NCI-H128 (cell line): ENCODE measurements around the gene PDE10A.
"Not testable (repeated sequence)": the region's sequence is repeated elsewhere in the genome, so short reads cannot be mapped to it uniquely, and the experiment has no call there.

Experiments used
- DNase-seq: peaks from one replicate; lab custom pipeline; 2025; ENCODE audit not compliant: unreplicated experiment; lab: John Stamatoyannopoulos, UW

The PDE10A gene

GRCh38 chr6:165486183-165487137 lies 176.6 kb downstream of the PDE10A start:
- no peak for DNase-seq

DNA sequence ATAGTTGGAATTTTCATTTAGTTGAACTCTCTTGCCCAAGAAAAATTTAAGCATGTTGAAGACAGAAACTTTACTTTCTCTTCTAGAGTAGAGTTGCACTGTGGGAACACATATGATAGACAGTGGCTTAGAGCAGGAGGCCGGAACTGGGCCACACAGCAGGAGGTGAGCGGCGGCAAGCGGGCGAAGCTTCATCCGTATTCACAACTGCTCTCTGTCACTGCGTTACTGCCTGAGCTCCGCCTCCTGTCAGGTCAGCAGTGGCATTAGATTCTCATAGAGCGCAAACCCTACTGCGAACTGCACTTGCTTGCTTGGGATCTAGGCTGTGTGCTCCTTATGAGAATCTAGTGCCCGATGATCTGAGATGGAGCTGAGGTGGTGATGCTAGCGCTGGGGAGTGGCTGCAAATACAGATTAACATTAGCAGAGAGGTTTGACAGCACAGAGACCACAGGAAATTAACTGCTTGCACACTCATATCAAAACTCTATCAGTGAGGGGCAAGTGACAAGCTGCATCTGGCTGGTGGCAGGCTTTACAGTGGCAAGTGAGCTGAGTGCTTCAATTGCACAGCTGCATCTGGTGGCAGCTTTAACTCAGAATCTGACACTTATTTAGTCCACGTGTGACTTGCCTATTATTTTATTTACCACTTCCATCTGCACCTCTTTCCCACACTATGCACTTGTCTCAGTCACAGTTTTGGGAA lies 178.7 kb downstream of the PDE10A start:
- DNase-seq = no peak

- no peak for DNase-seq
These were observed 181.1 kb downstream of the PDE10A start for GRCh38 chr6:165481921-165482320.

GRCh38 chr6:165480916-165481315 lies 182.1 kb downstream of the PDE10A start:
- DNase-seq = no peak

DNA sequence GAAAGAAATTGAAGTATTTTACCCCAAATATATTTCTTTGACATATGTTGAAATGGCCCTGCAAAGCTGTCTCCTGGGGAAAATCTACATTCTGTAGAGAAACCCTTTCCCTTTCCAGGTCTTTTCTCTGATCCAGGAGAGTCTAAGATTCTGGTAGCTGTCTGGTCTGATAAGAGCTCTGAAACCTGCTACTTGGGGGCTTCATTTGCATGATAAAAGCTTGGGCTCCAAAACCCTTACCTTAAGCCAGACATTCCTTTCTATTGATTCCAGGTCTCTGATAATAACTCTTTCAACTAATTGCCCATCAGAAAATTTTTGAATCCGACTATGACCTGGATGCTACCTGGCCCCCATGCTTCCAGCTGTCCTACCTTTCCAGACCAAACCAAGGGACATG lies 184.5 kb downstream of the PDE10A start:
- DNase-seq = no peak

DNA sequence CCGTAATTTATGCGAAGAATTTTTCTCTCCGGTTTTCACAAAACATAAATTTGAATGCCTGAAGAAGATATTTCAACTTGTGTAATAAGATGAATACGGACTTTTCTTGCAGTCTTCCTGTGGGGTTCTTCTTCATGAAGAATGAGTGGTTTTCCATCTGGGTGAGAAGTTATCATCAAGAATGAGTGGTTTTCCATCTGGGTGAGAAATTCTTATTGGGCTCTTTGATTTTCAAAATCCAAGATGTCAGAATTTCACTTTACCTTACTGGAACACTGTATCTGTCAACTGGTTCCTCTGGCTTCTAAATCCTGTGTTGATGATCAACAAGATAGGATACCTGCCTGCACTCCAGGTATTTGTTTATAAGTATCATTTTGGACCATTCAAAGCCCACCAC lies 193.6 kb downstream of the PDE10A start:
- no peak for DNase-seq

- DNase-seq = no peak
These were observed 194.5 kb downstream of the PDE10A start for GRCh38 chr6:165468340-165469235.

- DNase-seq = not testable (repeated sequence)
These were observed 199.5 kb downstream of the PDE10A start for GRCh38 chr6:165463499-165463898.

- DNase-seq = not testable (repeated sequence)
These were observed 203.3 kb downstream of the PDE10A start for GRCh38 chr6:165459605-165460301.

DNA sequence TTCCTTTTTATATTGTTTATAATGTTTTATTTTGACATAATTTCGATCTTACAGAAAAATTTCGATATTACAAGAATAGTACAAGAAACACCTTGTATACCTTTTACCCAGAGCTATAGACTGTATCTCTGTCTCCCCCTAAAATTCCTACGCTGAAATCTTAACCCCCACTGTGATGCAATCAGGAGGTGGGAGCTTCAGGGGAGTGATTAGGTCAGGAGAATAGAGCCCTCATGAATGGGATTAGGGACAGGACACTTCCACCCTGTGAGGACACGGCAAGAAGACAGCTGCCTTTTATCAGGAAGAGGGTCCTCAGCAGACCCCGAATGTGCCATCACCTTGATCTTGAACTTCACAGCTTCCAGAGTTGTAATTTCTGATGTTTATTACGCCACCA lies 204.9 kb downstream of the PDE10A start:
- DNase-seq = no peak

- DNase-seq = no peak
These were observed 206.8 kb downstream of the PDE10A start for GRCh38 chr6:165456286-165456685.

GRCh38 chr6:165455488-165455887 lies 207.6 kb downstream of the PDE10A start:
- no peak for DNase-seq

DNA sequence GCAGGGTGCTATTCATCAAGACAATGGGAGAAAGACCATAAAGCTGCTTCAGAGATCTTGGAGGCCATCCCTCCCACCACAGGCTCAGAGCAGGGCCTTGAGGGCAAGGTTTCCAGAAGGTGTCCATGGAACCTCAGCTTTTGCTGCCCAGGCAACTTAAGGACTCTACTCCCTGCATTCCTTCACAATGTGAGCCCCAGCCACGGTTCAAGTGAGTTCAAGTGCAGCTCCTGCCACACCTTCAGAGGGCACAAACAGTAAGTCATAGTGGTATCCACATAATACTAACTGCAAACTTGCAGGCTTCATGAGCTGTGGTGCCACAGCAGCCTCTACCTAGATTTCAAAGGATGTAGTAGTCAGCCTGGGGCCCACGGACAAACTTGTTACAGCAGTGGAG lies 209.6 kb downstream of the PDE10A start:
- no peak for DNase-seq

DNA sequence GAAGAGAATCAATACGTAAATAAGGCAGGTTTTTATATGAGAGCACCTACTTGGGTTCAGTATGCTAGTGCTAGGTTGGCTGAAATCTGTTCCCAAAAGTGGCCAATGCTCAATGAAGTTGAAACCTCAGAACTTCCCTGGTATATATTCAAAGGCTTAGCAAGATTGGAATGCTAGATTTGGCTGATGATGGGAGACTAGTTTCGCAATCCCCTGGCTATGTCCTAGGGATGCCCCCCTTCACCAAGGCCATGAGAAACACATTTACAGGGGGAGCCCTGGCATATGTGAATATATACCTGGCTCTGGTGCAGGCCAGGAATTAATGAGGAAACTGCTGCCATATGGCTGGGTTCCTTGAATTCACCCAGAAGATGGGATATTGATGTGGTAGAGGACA lies 211.2 kb downstream of the PDE10A start:
- no peak for DNase-seq

DNA sequence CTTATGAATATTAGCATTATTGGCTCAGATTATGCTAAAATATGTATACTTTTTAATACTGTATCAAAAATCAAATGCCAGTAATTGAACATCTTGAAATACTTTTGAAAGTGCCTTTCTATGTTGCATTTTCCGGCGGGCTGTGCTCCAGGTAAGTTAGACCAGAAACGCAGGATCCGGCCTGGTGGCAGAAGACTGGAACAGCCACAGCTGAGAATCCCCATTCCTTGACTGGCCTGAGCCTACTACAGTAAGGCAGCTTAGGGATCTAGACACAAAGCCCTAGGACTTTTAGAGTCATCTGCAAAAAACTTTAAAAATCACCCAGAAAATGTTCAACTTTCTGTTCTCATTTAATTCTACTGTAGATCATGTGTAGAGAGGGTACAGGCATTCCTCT lies 214.8 kb downstream of the PDE10A start:
- DNase-seq = no peak

DNA sequence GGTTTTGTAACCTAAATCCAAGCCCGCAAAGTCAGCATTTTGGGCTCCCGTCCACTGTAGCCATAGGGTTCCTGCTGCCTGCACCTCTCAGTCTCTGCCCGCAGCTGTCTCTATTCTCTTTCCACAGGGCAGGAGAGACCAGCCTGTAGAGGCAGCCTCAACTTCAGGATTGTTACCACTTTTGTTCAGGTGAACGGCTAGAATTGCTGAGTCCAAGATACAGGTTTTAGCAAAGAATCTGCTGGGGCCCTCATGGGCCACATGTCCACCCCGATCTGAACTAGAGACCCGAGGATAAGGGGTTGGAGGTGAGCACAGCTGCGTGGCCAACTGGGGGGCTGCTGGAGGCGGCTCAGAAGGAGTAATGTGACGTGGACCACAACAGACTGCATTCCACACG lies 215.9 kb downstream of the PDE10A start:
- DNase-seq = no peak

GRCh38 chr6:165446331-165446730 lies 216.7 kb downstream of the PDE10A start:
- DNase-seq = no peak

DNA sequence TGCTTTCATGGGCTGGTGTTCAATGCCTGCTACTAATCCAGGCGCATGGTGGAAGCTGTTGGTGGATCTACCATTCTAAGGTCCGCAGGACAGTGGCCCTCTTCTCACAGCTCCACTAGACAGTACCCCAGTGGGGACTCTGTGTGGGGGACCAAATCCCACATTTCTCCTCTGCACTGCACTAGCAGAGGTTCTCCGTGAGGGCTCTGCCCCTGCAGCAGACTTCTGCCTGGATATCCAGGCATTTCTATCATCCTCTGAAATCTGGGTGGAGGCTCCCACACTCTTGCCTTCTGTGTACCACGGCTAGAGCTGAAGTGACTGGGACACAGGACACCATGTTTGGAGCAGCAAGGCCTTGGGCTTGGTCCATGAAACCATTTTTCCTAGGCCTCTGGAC lies 219.6 kb downstream of the PDE10A start:
- DNase-seq = no peak

- DNase-seq = no peak
These were observed 221.9 kb downstream of the PDE10A start for GRCh38 chr6:165441181-165441580.

- no peak for DNase-seq
These were observed 223.0 kb downstream of the PDE10A start for GRCh38 chr6:165439928-165440554.
